Osteoblast (primary cell): ENCODE results near the gene CPN2. TPM values are rescaled to one million over a fixed set of nuclear protein-coding genes. Genes with fewer than 3 reads are reported as not detected.

Experiments used
- DNase-seq: peaks from one replicate; pipeline ENCODE4 v3.0.0; 2011; ENCODE audit warnings: low spot score, mixed read lengths; ENCODE audit not compliant: insufficient read length; ENCODE audit errors: missing footprints
- H2AFZ ChIP-seq: 2 replicates; pipeline ENCODE4 v1.6.0; 2011; ENCODE audit warnings: mild to moderate bottlenecking, low read length
- H3K27ac ChIP-seq: 2 replicates; pipeline ENCODE4 v1.5.1; 2011; ENCODE audit warnings: mild to moderate bottlenecking, low read depth, low read length, moderate library complexity
- H3K27me3 ChIP-seq: 2 replicates; pipeline ENCODE4 v1.6.0; 2012; ENCODE audit warnings: mild to moderate bottlenecking, control low read depth, inconsistent platforms, low read length, moderate library complexity; ENCODE audit not compliant: insufficient read depth
- H3K36me3 ChIP-seq: 2 replicates; pipeline ENCODE4 v1.5.1; 2011; ENCODE audit warnings: mild to moderate bottlenecking, low read length, control low read depth, moderate library complexity; ENCODE audit not compliant: insufficient read depth
- H3K4me1 ChIP-seq: 2 replicates; pipeline ENCODE4 v1.5.1; 2011; ENCODE audit warnings: mild to moderate bottlenecking, low read length, control low read depth, moderate library complexity; ENCODE audit not compliant: insufficient read depth
- H3K4me2 ChIP-seq: 2 replicates; pipeline ENCODE4 v1.6.0; 2011; ENCODE audit warnings: mild to moderate bottlenecking, low read length; ENCODE audit not compliant: insufficient read depth
- H3K4me3 ChIP-seq: fragments of 200-600 bp; sonication (generic); 3 replicates; pipeline ENCODE4 v1.5.1; 2012; ENCODE audit warnings: mild to moderate bottlenecking, low read length, inconsistent platforms; ENCODE audit not compliant: insufficient read depth
- H3K79me2 ChIP-seq: 2 replicates; pipeline ENCODE4 v1.6.0; 2012; ENCODE audit warnings: mild to moderate bottlenecking, low read length, control low read depth, inconsistent platforms; ENCODE audit not compliant: insufficient read depth
- H3K9me3 ChIP-seq: 2 replicates; pipeline ENCODE4 v1.5.1; 2011; ENCODE audit warnings: low read depth, low read length, control low read depth
- H4K20me1 ChIP-seq: 2 replicates; pipeline ENCODE4 v1.6.0; 2012; ENCODE audit warnings: mild to moderate bottlenecking, low read length, control low read depth; ENCODE audit not compliant: insufficient read depth
- CTCF ChIP-seq: IDR thresholded peaks from 2 replicates; pipeline ENCODE4 v1.5.1; 2011; ENCODE audit warnings: mild to moderate bottlenecking, low read depth, low read length, moderate library complexity; ENCODE audit errors: extremely low read depth
- total RNA-seq: library from RNA; depleted of rRNA; stranded (reverse); fragments of >200 nt; gene quantifications from 2 replicates; pipeline ENCODE4 v1.2.3, GENCODE V29; 2012

Gene CPN2
- total RNA-seq, 1 donor: under 0.01 TPM

DNA sequence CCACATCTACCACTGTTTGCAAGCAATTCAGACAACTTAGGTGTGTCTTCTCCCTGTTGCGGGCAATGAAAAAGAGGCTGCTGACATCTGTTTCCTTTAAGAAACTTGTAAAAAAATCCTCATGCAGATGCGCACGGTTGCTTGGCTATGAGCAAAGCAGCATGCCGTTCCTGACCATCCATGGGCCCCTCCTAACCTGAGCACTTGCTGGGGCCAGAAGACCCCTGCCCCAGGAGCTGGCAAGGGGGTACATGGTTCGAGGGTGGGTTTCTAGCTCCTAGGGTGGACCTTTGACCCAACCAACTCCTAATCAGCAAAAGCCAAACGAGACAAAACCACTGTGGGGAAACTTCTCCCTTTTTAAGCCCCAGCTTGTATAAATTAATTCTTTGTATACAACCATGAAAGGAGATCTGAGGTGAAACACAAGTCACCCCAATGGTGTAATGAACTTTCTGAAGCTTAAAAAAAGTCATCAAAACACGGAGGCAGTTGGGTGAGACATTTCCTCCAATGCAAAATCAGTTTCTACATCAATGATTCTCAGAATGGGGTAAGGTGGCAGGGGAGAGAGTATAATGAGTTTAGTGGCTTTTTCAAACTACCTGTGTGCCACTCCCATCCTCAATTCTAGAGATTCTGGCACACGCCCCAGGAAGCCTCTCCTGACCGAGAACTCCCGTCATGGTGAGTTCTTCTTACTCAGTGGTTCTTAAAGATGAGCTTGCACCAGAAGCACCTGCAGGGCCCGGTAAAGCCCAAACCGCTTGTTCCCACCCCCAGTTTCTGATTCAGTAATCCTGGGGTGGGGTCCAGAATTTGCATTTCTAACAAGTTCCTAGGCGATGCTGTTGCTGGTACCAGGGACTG is 44.1 kb downstream of the CPN2 start:
- TF ChIP-seq CTCF: no peak
- Histone ChIP-seq H4K20me1 (no peaks in the 10 kb centered on the region), H3K27me3 (peaks cover 66% of the 10 kb centered on the region), H3K27ac (no peak overlapping the region), H3K4me2 (no peak overlapping the region), H3K79me2 (no peaks in the 10 kb centered on the region), H3K9me3 (no peaks in the 10 kb centered on the region), H3K36me3 (no peaks in the 10 kb centered on the region), H2AFZ (no peak overlapping the region), H3K4me1 (no peaks in the 10 kb centered on the region), H3K4me3 (no peak overlapping the region)
- peak; percentile 39 for DNase-seq

DNA sequence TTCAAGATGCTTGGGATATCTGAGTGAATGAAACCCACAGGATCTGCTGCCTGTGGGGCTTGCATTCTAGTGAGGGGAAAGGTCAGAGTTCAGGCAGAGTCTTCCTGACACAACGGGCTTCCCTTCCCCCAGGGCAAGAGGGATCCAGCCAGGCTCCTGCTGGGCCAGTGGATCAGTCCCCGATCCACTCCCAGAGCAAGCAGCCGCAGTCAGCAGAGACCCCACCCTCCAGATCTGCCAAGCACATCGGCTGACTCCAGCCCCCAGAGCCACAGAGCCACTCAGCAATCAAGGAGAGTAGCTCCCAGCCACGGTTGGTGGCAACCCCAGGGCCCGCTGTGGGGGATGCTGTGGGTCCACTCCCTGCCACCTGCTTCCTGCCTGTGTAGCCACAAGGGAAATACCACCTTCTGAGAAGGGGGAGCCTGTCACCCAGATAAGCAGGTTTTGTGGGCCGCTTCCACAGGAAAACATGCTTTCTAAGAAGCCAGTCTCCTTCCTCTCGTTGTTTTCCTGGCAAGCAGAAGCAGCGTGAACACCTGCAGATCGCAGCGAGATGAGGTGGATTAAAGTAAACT is 44.9 kb downstream of the CPN2 start:
- Histone ChIP-seq H3K27me3 (peaks cover 59% of the 10 kb centered on the region), H3K36me3 (no peaks in the 10 kb centered on the region), H3K4me2 (no peak overlapping the region), H3K9me3 (no peaks in the 10 kb centered on the region), H4K20me1 (no peaks in the 10 kb centered on the region), H2AFZ (no peak overlapping the region), H3K4me1 (no peaks in the 10 kb centered on the region), H3K27ac (no peak overlapping the region), H3K4me3 (no peak overlapping the region), H3K79me2 (no peaks in the 10 kb centered on the region)
- DNase-seq: no peak
- TF ChIP-seq CTCF: no peak

DNA sequence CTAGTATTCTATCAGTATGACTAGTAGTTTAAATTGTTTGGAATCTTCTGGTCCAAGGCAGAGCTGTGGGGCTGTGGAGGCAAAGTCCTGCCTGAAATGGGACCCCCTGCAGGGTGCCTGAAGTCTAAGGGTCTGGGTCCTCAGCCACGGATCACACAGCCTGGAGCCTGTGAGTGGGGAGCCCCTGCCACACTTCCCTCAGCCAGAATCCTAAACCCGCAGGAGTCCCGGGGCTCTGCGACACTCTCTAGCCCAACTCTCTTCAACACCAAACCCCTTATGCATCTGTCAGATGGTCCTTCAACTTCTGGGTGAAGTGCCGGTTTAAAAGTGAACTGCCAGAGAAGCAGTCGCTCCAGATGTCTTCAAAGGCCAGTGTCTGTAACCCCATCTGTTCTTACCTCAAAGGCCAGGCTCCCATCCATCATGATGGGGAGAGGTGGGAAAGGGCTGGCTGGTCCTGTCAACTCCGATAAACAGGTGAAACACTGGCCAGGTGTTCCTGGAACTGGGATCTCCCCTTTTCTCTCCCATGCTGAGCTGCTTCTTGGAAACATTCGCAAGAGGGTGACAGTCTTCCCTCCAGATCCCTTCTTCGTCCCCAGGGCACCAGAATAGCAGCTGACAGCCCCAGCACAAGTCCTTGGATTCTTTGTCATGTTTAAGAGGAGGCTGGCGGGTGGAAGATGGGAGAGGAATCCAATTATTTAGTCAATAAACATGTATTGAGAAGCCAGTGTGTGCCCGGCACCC is 45.6 kb downstream of the CPN2 start:
- H3K36me3 ChIP-seq: no peaks in the 10 kb centered on the region
- H4K20me1 ChIP-seq: no peaks in the 10 kb centered on the region
- no peaks in the 10 kb centered on the region for H3K79me2 ChIP-seq
- no peak overlapping the region for H2AFZ ChIP-seq
- H3K9me3 ChIP-seq: no peaks in the 10 kb centered on the region
- no peak for DNase-seq
- H3K27ac ChIP-seq: no peak overlapping the region
- no peaks in the 10 kb centered on the region for H3K4me1 ChIP-seq
- no peak for TF ChIP-seq CTCF
- H3K4me3 ChIP-seq: no peak overlapping the region
- H3K4me2 ChIP-seq: no peak overlapping the region
- H3K27me3 ChIP-seq: peaks cover 53% of the 10 kb centered on the region
